NT2/D1 (cell line): Measurements from ENCODE around the gene ANKRD28.

Experiments used
- DNase-seq: peaks from one replicate; pipeline ENCODE4 v3.0.0-alpha.2; 2011; ENCODE audit warnings: low read depth, low spot score
- H3K27me3 ChIP-seq: 2 replicates; pipeline ENCODE4 v1.6.0; 2011; ENCODE audit warnings: mild to moderate bottlenecking; ENCODE audit not compliant: insufficient read length, insufficient read depth
- H3K36me3 ChIP-seq: 2 replicates; pipeline ENCODE4 v1.6.1; 2011; ENCODE audit warnings: mild to moderate bottlenecking, low read length, mixed read lengths; ENCODE audit not compliant: insufficient read depth, insufficient read length
- H3K4me1 ChIP-seq: 2 replicates; pipeline ENCODE4 v1.5.1; 2011; ENCODE audit not compliant: insufficient read depth, insufficient read length
- H3K4me3 ChIP-seq: 2 replicates; pipeline ENCODE4 v1.5.1; 2011; ENCODE audit warnings: low read depth; ENCODE audit not compliant: insufficient read length
- H3K9ac ChIP-seq: 2 replicates; pipeline ENCODE4 v1.6.0; 2011; ENCODE audit warnings: low read depth; ENCODE audit not compliant: insufficient read length
- H3K9me3 ChIP-seq: 2 replicates; pipeline ENCODE4 v1.5.1; 2011; ENCODE audit warnings: mild to moderate bottlenecking, low read length; ENCODE audit not compliant: insufficient read depth
- SUZ12 ChIP-seq: IDR thresholded peaks from 2 replicates; pipeline ENCODE4 v1.6.1; 2011; ENCODE audit not compliant: insufficient read length, insufficient read depth; ENCODE audit errors: extremely low read depth
- YY1 ChIP-seq: IDR thresholded peaks from 2 replicates; pipeline ENCODE4 v1.6.1; 2011; ENCODE audit not compliant: insufficient read length, insufficient read depth
- ZNF274 ChIP-seq: IDR thresholded peaks from 2 replicates; pipeline ENCODE4 v1.6.1; 2011; ENCODE audit warnings: mild to moderate bottlenecking, low read depth, low read length

Gene ANKRD28

DNA sequence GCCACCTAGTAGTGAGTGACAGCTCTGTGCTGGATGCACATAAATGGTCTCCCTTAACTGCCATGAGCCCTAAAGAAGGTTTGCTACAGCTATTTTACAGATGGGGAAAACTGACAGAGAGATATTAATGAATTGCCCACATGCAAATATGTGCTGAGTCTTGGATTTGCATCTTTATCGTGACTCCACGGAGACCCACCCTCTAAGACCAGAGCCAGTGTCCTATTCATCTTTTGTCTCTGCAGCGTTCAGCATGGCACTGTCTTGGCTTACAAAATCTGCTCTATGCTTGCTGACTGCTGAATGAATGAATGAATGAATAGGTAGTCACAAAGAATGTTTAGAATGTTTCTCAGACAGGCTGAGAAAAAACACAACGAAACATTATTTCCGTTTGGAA is 147.9 kb downstream of the ANKRD28 start:
- no peak for DNase-seq
- H3K9me3 ChIP-seq, result peaks cover 8% of the 10 kb centered on the region; the same call in 1 of the 2 replicates
- peaks cover 3% of the 10 kb centered on the region for H3K4me1 ChIP-seq
- no peak overlapping the region for H3K9ac ChIP-seq
- H3K27me3 ChIP-seq, result no peaks in the 10 kb centered on the region
- peaks cover 2% of the 10 kb centered on the region for H3K36me3 ChIP-seq
- TF ChIP-seq YY1 (no peak), ZNF274 (no peak), SUZ12 (no peak)
- H3K4me3 ChIP-seq, result no peak overlapping the region

DNA sequence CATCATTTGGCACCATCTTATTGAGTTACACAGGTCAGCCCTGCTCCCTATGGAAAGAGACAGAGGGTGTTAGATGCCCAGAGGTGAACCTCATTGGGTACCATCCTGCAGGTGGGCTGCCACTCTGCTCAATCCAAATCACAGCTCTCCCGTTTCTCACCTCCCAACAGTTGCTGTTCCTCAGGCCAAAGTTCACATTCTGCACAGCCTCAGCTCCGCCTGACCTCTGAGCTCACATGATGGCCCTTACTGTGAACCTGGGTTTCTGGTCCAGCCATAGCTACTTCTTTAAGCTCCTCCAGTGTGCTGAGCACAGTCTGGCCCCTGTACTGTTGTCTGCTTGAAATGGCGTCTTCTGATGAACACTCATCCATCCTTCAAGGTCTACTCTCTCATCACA is 148.4 kb downstream of the ANKRD28 start:
- Histone ChIP-seq H3K4me1 (peaks cover 3% of the 10 kb centered on the region), H3K4me3 (no peak overlapping the region), H3K27me3 (no peaks in the 10 kb centered on the region), H3K9me3 (peaks cover 5% of the 10 kb centered on the region; the same call in 1 of the 2 replicates), H3K36me3 (peaks cover 6% of the 10 kb centered on the region), H3K9ac (no peak overlapping the region)
- DNase-seq, result no peak
- TF ChIP-seq SUZ12 (no peak), ZNF274 (no peak), YY1 (no peak)

DNA sequence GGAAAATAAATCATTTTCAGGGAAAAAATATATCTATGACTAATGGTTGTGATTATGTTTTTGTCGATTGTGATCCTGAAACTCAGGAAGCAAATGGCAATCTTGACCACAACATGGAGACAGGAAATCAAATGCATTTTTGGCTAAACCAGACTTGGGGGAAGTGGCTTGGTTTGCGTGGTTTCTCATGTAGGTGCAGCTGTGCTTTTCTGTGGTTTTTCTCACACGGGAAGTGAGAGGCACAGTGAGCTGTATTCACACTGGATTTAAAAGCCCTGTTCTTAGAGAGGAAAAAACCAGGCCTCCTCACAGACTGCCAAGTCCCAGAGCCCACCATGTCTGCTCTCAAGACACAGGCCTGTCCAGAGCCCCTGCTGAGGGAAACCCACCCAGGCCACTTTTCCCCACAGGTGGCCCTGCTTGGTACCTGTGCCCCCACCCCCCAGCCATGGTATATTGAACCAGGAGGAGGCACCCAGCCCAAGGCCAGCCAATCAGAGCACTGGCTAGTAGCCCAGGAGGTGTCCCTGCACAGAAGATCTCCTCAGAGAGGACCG is 150.1 kb downstream of the ANKRD28 start:
- peaks cover 8% of the 10 kb centered on the region for H3K36me3 ChIP-seq
- no peak overlapping the region for H3K4me3 ChIP-seq
- H3K9ac ChIP-seq, result no peak overlapping the region
- DNase-seq, result no peak
- TF ChIP-seq SUZ12, result no peak
- no peak for TF ChIP-seq YY1
- TF ChIP-seq ZNF274, result no peak
- H3K27me3 ChIP-seq, result no peaks in the 10 kb centered on the region
- peaks cover 3% of the 10 kb centered on the region for H3K4me1 ChIP-seq
- H3K9me3 ChIP-seq, result no peaks in the 10 kb centered on the region; the same call in 1 of the 2 replicates

DNA sequence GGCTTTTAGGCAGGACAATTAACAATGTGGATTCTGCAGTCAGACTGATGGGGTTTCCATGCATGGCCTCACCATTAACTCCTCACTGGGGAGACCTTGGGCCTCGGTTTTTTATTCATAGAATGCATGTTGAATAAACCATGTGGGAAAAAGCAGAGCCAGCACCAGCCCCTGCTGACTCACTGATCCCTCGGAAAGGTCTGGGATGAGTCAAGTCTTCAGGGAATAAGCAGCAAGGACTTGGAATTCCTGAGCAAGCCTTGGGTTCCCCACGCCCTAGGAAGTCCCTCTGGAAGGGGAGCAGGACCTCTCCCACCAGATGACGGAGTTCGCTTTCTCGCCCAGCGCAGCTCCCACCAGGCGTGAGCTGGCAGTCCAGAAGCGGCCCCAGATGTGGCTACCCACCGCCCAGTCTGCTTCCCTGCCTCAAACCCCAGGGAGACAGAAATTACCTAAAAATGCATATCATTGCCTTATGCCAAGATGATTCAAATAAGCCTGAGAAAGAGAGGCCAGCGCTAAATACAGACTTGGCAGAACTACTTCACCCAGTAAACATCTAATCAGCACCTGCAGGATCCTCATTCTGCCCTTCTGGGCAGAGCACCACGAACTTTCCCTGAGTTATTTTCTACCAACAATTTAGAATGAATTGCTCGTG is 150.8 kb downstream of the ANKRD28 start:
- peaks cover 8% of the 10 kb centered on the region for H3K36me3 ChIP-seq
- peaks cover 3% of the 10 kb centered on the region for H3K4me1 ChIP-seq
- no peak overlapping the region for H3K4me3 ChIP-seq
- TF ChIP-seq YY1 (no peak), SUZ12 (no peak), ZNF274 (no peak)
- no peak overlapping the region for H3K9ac ChIP-seq
- no peak for DNase-seq
- H3K9me3 ChIP-seq, result no peaks in the 10 kb centered on the region
- H3K27me3 ChIP-seq, result no peaks in the 10 kb centered on the region

DNA sequence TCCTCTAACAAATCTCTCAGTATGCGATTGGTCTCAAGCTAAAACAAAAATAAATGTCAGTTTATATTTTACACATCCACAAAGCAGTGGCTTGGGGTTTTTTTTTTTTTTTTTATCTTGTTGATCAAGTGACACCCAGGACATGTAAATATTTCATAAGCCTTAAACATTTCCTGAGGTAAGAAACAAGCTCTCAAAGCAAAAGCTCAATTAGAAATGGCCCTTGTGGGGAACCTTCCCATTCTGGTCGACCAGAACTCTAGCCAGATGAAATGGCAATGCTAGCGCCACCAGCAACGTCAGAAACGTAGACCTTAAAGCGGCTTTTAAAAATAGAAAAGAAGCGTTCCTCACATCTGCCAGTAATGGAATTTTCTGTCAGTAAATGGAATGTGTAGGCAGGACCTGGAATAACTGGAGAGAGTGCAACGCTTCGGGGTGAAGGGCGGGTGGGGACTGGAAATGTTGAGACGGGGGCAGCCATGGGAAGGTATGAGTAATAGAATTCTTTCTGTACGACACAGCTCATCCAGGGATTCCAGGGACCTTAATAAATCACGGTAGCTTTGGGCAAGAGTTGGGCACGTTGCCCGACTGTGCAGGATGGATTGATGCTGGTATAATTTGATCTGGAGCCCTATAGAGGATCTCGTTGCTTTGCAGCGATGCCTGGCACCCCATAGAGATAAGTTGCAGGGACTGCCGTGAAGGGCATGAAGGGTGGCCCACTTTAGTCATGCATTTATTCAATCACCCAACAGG is 151.9 kb downstream of the ANKRD28 start:
- H3K9me3 ChIP-seq, result no peaks in the 10 kb centered on the region
- no peaks in the 10 kb centered on the region for H3K27me3 ChIP-seq
- H3K9ac ChIP-seq, result no peak overlapping the region
- no peak for DNase-seq
- peaks cover 8% of the 10 kb centered on the region for H3K36me3 ChIP-seq
- no peak overlapping the region for H3K4me3 ChIP-seq
- peaks cover 3% of the 10 kb centered on the region for H3K4me1 ChIP-seq
- no peak for TF ChIP-seq YY1
- TF ChIP-seq SUZ12, result no peak

DNA sequence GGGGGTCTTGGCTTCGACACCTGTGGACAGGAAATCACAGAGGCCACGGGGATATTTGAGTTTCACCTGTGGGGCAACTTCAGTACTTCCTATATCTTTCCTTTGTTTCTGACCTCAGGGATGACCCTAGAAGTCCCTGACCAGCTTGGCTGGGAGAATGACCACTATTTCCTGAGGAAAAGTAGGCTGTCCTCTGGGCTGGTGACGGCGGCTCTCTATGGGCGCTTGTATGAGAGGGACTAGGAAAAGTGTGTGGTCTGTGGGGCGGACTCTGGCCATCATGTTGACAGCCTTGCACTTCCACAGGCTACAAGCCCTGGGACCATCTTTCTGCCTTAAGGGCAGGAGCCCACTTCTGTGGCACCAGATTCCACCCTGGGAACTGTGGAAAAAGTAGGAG is 152.5 kb downstream of the ANKRD28 start:
- peaks cover 8% of the 10 kb centered on the region for H3K36me3 ChIP-seq
- H3K4me1 ChIP-seq, result peaks cover 3% of the 10 kb centered on the region
- TF ChIP-seq ZNF274 (no peak), YY1 (no peak), SUZ12 (no peak)
- no peak overlapping the region for H3K9ac ChIP-seq
- no peaks in the 10 kb centered on the region for H3K27me3 ChIP-seq
- DNase-seq, result no peak
- H3K9me3 ChIP-seq, result no peaks in the 10 kb centered on the region
- no peak overlapping the region for H3K4me3 ChIP-seq

DNA sequence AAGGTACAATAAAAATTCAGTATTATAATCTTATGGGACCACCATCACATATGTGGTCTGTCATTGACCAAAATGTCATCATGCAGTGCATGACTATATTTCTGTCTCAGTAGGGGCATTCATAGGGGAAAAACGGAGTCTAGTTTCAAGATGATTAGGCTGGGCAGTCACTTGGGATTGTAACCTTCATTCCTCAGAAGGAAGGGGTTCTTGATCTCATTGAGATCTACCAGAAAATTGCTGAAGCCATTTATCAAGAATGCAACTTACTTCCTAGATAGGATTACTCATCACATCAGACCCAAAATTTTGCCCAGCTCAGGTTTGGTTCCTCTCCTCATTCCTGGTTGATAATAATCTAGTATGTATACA is 158.9 kb downstream of the ANKRD28 start:
- no peak for DNase-seq
- no peak for TF ChIP-seq SUZ12
- TF ChIP-seq ZNF274, result no peak
- TF ChIP-seq YY1, result no peak
- H3K36me3 ChIP-seq, result no peaks in the 10 kb centered on the region
- H3K9ac ChIP-seq, result no peak overlapping the region
- H3K9me3 ChIP-seq, result no peaks in the 10 kb centered on the region
- H3K4me3 ChIP-seq, result no peak overlapping the region
- H3K27me3 ChIP-seq, result no peaks in the 10 kb centered on the region
- no peaks in the 10 kb centered on the region for H3K4me1 ChIP-seq
